Lower leg skin (tissue), 3 donors: ENCODE data around the gene SLC15A1.

Source experiments
- POLR2A ChIP-seq, 2 donors: fragments of 450-650 bp; IDR thresholded peaks; one replicate each; pipeline ENCODE4 v1.6.1; 2016 to 2017; ENCODE audit warnings: antibody characterized with exemption in 2 of 2, mild to moderate bottlenecking in 1 of 2, moderate library complexity in 1 of 2
- TF ChIP-seq, protein P1 (sequence below), 3 donors: fragments of 450-650 bp; IDR thresholded peaks; one replicate each; pipeline ENCODE4 v1.5.1; 2016; ENCODE audit warnings: antibody characterized with exemption in 3 of 3, mild to moderate bottlenecking in 3 of 3, moderate library complexity in 2 of 3

DNA sequence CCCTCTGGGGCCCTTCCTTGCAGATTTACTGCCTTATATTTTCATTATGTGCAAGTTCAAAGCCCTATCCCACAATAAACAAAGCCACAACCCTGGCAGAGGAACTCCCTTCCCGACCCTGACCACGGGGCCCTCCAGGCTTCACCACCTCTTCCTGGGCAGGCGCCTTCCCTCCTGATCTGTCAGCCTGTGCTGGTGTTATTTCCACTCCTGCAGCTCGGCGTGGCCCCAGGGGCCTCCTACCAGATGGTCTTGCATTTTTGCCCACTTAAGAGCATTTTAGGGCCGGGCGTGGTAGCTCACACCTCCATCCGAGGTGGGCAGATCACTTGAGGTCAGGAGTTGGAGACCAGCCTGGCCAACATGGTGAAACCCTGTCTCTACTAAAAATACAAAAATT lies 22.8 kb downstream of the SLC15A1 start:
- TF ChIP-seq, protein P1, sequence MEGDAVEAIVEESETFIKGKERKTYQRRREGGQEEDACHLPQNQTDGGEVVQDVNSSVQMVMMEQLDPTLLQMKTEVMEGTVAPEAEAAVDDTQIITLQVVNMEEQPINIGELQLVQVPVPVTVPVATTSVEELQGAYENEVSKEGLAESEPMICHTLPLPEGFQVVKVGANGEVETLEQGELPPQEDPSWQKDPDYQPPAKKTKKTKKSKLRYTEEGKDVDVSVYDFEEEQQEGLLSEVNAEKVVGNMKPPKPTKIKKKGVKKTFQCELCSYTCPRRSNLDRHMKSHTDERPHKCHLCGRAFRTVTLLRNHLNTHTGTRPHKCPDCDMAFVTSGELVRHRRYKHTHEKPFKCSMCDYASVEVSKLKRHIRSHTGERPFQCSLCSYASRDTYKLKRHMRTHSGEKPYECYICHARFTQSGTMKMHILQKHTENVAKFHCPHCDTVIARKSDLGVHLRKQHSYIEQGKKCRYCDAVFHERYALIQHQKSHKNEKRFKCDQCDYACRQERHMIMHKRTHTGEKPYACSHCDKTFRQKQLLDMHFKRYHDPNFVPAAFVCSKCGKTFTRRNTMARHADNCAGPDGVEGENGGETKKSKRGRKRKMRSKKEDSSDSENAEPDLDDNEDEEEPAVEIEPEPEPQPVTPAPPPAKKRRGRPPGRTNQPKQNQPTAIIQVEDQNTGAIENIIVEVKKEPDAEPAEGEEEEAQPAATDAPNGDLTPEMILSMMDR (IDR thresholded peaks at IDR 0.05) = no peak
- no peak for TF ChIP-seq POLR2A (IDR thresholded peaks at IDR 0.05)
